ENCODE data around the gene EGFR. TPM values are rescaled to one million over a fixed set of nuclear protein-coding genes. Genes with fewer than 3 reads are reported as not detected.

The EGFR gene
- total RNA-seq, 4 donors from 2014 or later = 224 to 292 (median 233) TPM

GRCh38 chr7:55104123-55104522, 85.3 kb downstream of the EGFR start:
- intact Hi-C loops (cut with DNase I; ENCODE audit: low total_unique reads) = no loop called here
- peak in 1 of 2 donors; percentile 78 for DNase-seq (ENCODE audit: low spot score in 2 of 2)
- H3K4me3 ChIP-seq (ENCODE audit: low read depth, poor library complexity, severe bottlenecking) = no peak overlapping the region
- TF ChIP-seq, protein P1, sequence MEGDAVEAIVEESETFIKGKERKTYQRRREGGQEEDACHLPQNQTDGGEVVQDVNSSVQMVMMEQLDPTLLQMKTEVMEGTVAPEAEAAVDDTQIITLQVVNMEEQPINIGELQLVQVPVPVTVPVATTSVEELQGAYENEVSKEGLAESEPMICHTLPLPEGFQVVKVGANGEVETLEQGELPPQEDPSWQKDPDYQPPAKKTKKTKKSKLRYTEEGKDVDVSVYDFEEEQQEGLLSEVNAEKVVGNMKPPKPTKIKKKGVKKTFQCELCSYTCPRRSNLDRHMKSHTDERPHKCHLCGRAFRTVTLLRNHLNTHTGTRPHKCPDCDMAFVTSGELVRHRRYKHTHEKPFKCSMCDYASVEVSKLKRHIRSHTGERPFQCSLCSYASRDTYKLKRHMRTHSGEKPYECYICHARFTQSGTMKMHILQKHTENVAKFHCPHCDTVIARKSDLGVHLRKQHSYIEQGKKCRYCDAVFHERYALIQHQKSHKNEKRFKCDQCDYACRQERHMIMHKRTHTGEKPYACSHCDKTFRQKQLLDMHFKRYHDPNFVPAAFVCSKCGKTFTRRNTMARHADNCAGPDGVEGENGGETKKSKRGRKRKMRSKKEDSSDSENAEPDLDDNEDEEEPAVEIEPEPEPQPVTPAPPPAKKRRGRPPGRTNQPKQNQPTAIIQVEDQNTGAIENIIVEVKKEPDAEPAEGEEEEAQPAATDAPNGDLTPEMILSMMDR (IDR thresholded peaks at IDR 0.05) = no peak
- no peak for TF ChIP-seq POLR2A (IDR thresholded peaks at IDR 0.05)
- WGBS, 2 donors = 82 to 86% methylated on average over 12 of the region's 12 CpGs

DNA sequence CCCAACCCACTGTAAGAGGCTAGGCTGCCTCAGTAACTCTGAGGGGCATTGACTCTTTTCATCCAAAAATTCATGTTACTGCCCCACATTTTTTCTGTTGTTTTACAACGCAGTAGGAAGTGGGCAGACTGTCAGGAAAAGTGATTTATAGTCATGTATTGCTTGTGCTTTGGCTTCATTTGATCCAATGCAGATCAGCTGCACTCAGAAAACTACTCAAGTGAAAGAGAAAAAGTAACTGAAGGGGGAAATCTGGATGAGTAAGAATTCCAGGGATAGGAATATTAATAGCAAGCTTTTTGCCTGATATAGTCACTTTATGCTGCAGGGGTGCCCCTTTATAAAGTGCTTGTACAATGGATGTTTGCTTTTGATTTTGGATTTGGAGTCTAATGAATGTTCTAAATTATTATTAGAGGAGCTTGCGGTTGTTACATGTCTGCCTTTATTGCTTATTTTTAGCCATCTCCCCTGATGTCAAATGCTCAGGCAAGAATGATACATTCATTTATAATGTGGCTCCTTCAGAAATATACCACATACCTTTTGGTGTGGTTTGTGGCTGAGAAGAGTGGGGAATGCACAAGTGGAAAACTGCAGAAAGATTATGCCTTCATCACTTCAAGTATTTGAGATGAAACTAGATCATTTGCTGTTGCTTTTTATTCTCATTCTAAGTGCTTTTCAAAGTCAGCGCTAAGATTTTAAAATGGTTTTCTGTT, 86.1 kb downstream of the EGFR start:
- WGBS, 2 donors = 41 to 47% methylated on average over 3 of the region's 3 CpGs
- TF ChIP-seq, protein P1 (IDR thresholded peaks at IDR 0.05) = no peak
- no peak for TF ChIP-seq POLR2A (IDR thresholded peaks at IDR 0.05)
- intact Hi-C loops (cut with DNase I; ENCODE audit: low total_unique reads) = no loop called here
- no peak overlapping the region for H3K4me3 ChIP-seq (ENCODE audit: low read depth, poor library complexity, severe bottlenecking)
- DNase-seq (ENCODE audit: low spot score in 2 of 2) = no peak

GRCh38 chr7:55105952-55106351, 87.1 kb downstream of the EGFR start:
- TF ChIP-seq, protein P1 (IDR thresholded peaks at IDR 0.05) = no peak
- TF ChIP-seq POLR2A (IDR thresholded peaks at IDR 0.05) = no peak
- no peak overlapping the region for H3K4me3 ChIP-seq (ENCODE audit: low read depth, poor library complexity, severe bottlenecking)
- intact Hi-C loops (cut with DNase I; ENCODE audit: low total_unique reads) = no loop called here
- peak in 1 of 2 donors; percentile 62 for DNase-seq (ENCODE audit: low spot score in 2 of 2)
- 65% methylated on average over 6 of the region's 6 CpGs for WGBS, 2 donors

GRCh38 chr7:55107946-55108345, 89.1 kb downstream of the EGFR start:
- H3K4me3 ChIP-seq (ENCODE audit: low read depth, poor library complexity, severe bottlenecking) = no peak overlapping the region
- WGBS, 2 donors = 76 to 81% methylated on average over 4 of the region's 4 CpGs

DNA sequence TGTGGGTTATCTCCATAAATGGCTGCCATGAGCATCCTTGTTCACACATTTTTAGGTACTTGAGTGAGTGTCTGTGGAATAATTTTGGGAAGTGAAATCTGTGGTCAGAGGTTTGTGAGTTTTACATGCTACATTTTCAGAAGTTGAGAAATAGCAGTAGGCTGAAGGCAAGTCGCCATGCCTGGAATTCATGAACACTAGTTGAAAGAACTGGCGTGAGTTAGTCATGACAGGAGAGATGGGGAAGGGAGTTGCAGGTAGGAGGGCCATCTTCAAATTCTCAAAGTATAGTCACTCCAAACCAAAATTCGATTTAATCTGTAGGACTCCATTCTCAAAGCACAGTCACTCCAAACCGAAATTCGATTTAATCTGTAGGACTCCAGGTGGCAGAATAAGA, 89.6 kb downstream of the EGFR start:
- intact Hi-C loops (cut with DNase I; ENCODE audit: low total_unique reads) = no loop called here
- 62 to 70% methylated on average over 5 of the region's 5 CpGs for WGBS, 2 donors
- DNase-seq (ENCODE audit: low spot score in 2 of 2) = no peak
- H3K4me3 ChIP-seq (ENCODE audit: low read depth, poor library complexity, severe bottlenecking) = no peak overlapping the region
- TF ChIP-seq, protein P1 (IDR thresholded peaks at IDR 0.05) = no peak
- no peak for TF ChIP-seq POLR2A (IDR thresholded peaks at IDR 0.05)

More at GRCh38 chr7:55107946-55108345, 89.1 kb downstream of the EGFR start:
- TF ChIP-seq POLR2A (IDR thresholded peaks at IDR 0.05) = no peak
- TF ChIP-seq, protein P1 (IDR thresholded peaks at IDR 0.05) = no peak
- DNase-seq (ENCODE audit: low spot score in 2 of 2) = no peak
- intact Hi-C loops (cut with DNase I; ENCODE audit: low total_unique reads) = no loop called here

- no peak for DNase-seq (ENCODE audit: low spot score in 2 of 2)
- TF ChIP-seq, protein P1 (IDR thresholded peaks at IDR 0.05) = no peak
- TF ChIP-seq POLR2A (IDR thresholded peaks at IDR 0.05) = no peak
- H3K4me3 ChIP-seq (ENCODE audit: low read depth, poor library complexity, severe bottlenecking) = no peak overlapping the region
- intact Hi-C loops (cut with DNase I; ENCODE audit: low total_unique reads) = no loop called here
- WGBS, 2 donors = 53 to 58% methylated on average over 3 of the region's 3 CpGs
Measured at GRCh38 chr7:55108818-55109217, 90.0 kb downstream of the EGFR start.

Measured in lower leg skin (tissue), 4 donors.